Memory B cell (primary cell): ENCODE results near the gene TRIM65.

Source experiments
- ATAC-seq: fragments of 150-1000 bp; cut with Tn5 transposase; 2 replicates; pipeline ENCODE4 v1.10.0; 2021; ENCODE audit warnings: low read depth, mild to moderate bottlenecking, moderate library complexity
- DNase-seq, 2 donors: peaks; one replicate each; pipeline ENCODE4 v3.0.0; 2022; ENCODE audit warnings: low spot score in 2 of 2
- H3K27ac Mint-ChIP-seq: one replicate; pipeline ENCODE4 v1.8.0; 2022; ENCODE audit warnings: mild to moderate bottlenecking, moderate library complexity, mixed read lengths
- H3K27me3 Mint-ChIP-seq: one replicate; pipeline ENCODE4 v1.8.0; 2022; ENCODE audit warnings: mixed read lengths
- H3K36me3 Mint-ChIP-seq: one replicate; pipeline ENCODE4 v1.8.0; 2022; ENCODE audit warnings: mild to moderate bottlenecking, mixed read lengths
- H3K4me1 Mint-ChIP-seq: one replicate; pipeline ENCODE4 v1.8.0; 2022; ENCODE audit warnings: mixed read lengths
- H3K4me3 Mint-ChIP-seq: one replicate; pipeline ENCODE4 v1.8.0; 2022; ENCODE audit warnings: mild to moderate bottlenecking, moderate library complexity, mixed read lengths
- H3K9me3 Mint-ChIP-seq: one replicate; pipeline ENCODE4 v1.8.0; 2022; ENCODE audit warnings: mixed read lengths

Gene TRIM65

DNA sequence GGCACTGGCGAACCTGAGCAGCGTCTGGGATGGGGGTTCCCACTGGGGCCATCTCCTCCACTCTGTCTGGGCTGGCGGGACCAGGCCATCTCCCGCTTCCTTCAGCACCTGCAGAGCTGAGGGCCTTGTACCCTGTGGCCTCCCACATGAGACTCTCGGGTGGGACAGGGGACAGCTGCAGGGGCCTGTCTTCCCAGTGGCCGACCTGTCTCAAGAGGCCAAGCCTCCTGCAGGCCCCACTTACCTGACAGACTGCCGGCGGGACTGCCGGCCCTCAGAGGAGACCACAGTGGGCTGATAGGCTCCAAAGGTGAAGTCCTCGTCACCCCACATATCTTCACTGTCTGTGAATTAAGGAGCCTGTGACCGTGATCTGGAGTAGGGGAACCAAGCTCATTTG is 28.4 kb upstream of the TRIM65 start:
- no peaks in the 10 kb centered on the region for H3K9me3 Mint-ChIP-seq
- ATAC-seq (no peak), DNase-seq (no peak)
- no peaks in the 10 kb centered on the region for H3K4me1 Mint-ChIP-seq
- H3K27ac Mint-ChIP-seq = no peak overlapping the region
- H3K36me3 Mint-ChIP-seq = peaks cover 3% of the 10 kb centered on the region
- no peak overlapping the region for H3K4me3 Mint-ChIP-seq
- H3K27me3 Mint-ChIP-seq = no peaks in the 10 kb centered on the region

GRCh38 chr17:75922963-75923874 is 26.5 kb upstream of the TRIM65 start:
- DNase-seq = no peak
- no peak overlapping the region for H3K27ac Mint-ChIP-seq
- H3K36me3 Mint-ChIP-seq = peaks cover 3% of the 10 kb centered on the region
- no peak overlapping the region for H3K4me3 Mint-ChIP-seq
- no peaks in the 10 kb centered on the region for H3K27me3 Mint-ChIP-seq
- H3K9me3 Mint-ChIP-seq = no peaks in the 10 kb centered on the region
- no peaks in the 10 kb centered on the region for H3K4me1 Mint-ChIP-seq
- ATAC-seq = no peak

DNA sequence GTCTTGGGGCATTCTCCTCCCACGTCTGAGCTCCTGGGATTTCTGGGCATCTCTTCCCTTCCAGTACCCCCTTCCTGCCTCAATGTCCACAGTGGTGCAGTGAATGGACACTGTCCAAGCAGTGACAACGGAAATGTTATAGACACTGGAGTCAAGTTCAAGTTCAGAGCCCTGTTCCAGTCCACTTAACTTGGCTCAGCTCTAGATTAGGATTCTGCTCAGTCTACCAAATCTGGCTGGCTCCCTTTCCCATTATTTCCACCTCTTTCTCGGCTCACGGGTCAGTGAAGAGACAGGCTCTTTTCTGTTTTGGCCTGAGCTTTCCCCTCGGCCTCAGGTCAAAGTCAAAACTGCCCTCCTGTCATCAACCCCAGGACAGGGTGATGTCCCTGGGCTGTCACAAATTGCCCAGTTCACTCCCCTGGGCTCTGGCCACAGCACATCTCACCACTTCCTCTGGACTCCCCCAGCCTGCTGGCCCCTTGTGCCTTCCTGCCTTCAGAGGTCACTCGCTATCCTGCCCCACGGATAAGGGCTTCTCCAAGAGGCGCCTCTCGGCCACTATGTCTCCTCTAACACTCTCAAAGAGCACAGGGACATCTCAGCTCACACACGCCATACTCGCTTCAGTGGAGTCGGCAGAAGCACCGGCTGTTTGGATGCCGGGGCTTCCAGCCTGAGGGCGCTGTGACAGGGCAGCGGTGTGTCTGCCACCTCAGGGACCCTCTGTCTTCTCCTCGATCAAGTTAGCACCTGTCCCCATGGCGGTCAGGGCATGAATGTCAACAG is 25.6 kb upstream of the TRIM65 start:
- ATAC-seq = no peak
- H3K4me3 Mint-ChIP-seq = no peak overlapping the region
- H3K27me3 Mint-ChIP-seq = no peaks in the 10 kb centered on the region
- no peak for DNase-seq
- no peaks in the 10 kb centered on the region for H3K4me1 Mint-ChIP-seq
- no peaks in the 10 kb centered on the region for H3K36me3 Mint-ChIP-seq
- H3K27ac Mint-ChIP-seq = no peak overlapping the region
- H3K9me3 Mint-ChIP-seq = no peaks in the 10 kb centered on the region

DNA sequence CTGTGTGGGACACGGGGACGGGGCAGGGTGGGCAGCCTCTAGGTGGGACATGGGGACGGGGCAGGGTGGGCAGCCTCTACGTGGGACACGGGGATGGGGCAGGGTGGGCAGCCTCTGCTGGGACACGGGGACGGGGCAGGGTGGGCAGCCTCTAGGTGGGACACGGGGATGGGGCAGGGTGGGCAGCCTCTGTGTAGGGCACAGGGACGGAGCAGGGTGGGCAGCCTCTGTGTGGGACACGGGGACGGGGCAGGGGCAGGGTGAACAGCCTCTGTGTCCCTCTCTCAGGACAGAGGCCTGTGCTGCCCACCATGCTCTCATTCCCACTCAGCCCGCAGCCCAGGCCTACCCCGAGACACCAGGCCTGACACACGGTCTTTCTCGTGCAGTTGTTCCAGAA is 24.8 kb upstream of the TRIM65 start:
- H3K36me3 Mint-ChIP-seq = peaks cover 2% of the 10 kb centered on the region
- no peaks in the 10 kb centered on the region for H3K27me3 Mint-ChIP-seq
- DNase-seq = no peak
- no peak for ATAC-seq
- peaks cover 2% of the 10 kb centered on the region for H3K4me1 Mint-ChIP-seq
- no peak overlapping the region for H3K4me3 Mint-ChIP-seq
- no peak overlapping the region for H3K27ac Mint-ChIP-seq
- no peaks in the 10 kb centered on the region for H3K9me3 Mint-ChIP-seq

DNA sequence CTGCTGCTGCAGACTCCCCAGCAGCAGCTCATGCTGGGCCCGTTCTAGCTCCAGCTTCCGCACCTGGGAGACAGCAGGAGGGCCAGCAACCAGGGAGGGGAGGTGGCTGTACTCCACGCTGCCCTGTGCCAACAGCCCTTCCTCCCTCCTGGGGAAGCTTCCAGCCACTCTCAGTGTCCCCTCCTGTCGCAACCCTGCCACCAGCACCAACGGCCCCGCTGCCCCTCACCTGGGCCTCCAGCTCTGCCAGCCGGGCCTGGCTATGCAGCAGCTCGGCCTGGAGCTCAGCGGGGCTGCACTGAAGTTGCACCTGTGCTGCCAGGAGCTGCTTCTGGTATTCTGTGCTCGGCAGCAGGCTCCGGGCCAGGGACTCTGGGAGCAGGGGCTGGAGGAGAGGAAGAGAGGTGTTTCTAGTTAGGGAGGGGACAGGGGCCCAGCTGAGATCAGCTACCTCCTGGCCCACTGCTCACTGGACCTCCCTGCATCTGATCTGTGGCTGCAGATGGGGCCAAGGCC is 23.4 kb upstream of the TRIM65 start:
- peaks cover 2% of the 10 kb centered on the region for H3K36me3 Mint-ChIP-seq
- no peak overlapping the region for H3K4me3 Mint-ChIP-seq
- H3K4me1 Mint-ChIP-seq = peaks cover 2% of the 10 kb centered on the region
- no peaks in the 10 kb centered on the region for H3K9me3 Mint-ChIP-seq
- DNase-seq = no peak
- no peak overlapping the region for H3K27ac Mint-ChIP-seq
- ATAC-seq = no peak
- H3K27me3 Mint-ChIP-seq = no peaks in the 10 kb centered on the region

GRCh38 chr17:75919611-75920010 is 22.9 kb upstream of the TRIM65 start:
- no peak overlapping the region for H3K4me3 Mint-ChIP-seq
- no peak for ATAC-seq
- H3K36me3 Mint-ChIP-seq = peaks cover 2% of the 10 kb centered on the region
- no peaks in the 10 kb centered on the region for H3K9me3 Mint-ChIP-seq
- H3K27me3 Mint-ChIP-seq = no peaks in the 10 kb centered on the region
- no peak for DNase-seq
- H3K4me1 Mint-ChIP-seq = peaks cover 2% of the 10 kb centered on the region
- no peak overlapping the region for H3K27ac Mint-ChIP-seq

- Mint-ChIP-seq H3K4me1 (peaks cover 2% of the 10 kb centered on the region), H3K27ac (no peak overlapping the region), H3K9me3 (no peaks in the 10 kb centered on the region), H3K4me3 (no peak overlapping the region), H3K27me3 (no peaks in the 10 kb centered on the region), H3K36me3 (peaks cover 8% of the 10 kb centered on the region)
- ATAC-seq (no peak), DNase-seq (no peak)
Measured at GRCh38 chr17:75917917-75918445, 21.2 kb upstream of the TRIM65 start.

DNA sequence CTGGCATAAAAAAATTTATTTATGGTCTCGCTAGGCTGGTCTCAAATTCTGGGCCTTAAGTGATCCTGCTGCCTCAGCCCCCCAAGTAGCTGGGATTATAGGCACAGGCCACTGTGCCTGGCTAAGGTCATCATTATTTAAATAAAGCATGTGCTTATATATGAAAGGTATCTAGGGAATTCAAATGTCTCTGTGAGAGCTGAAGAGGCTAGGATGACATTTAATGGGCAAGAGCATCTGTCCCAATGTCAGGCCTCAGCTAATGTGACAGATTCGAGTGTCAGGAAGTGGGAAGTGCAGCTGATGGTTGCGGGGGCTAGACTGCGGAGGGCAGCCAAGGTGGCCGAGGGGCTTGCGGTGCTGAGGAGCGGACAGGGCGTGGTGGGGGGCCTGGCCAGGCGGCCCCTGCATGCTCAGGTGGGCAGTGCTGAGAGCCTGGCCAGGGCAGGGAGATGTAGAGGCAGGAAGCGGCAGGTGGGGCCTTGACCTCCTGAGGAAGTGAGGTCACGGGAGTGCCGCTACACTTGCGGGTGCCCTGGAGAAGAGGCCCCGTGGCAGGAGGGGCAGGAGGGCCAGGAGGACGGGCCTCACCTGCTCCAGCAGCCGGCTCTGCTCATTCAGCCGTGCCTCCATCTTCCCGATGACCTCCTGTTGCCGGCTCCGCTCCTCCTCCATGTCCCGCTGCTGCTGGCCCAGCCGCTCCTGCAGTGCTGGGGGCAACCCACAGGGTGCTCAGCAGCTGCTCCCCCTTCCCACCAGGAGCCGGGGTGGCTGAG is 20.6 kb upstream of the TRIM65 start:
- Mint-ChIP-seq H3K27ac (no peak overlapping the region), H3K27me3 (no peaks in the 10 kb centered on the region), H3K4me1 (peaks cover 2% of the 10 kb centered on the region), H3K36me3 (peaks cover 8% of the 10 kb centered on the region), H3K9me3 (no peaks in the 10 kb centered on the region), H3K4me3 (no peak overlapping the region)
- ATAC-seq (no peak), DNase-seq (no peak)

GRCh38 chr17:75915268-75915667 is 18.5 kb upstream of the TRIM65 start:
- ATAC-seq (no peak), DNase-seq (no peak)
- H3K27ac Mint-ChIP-seq = no peak overlapping the region
- no peaks in the 10 kb centered on the region for H3K9me3 Mint-ChIP-seq
- H3K4me3 Mint-ChIP-seq = no peak overlapping the region
- H3K27me3 Mint-ChIP-seq = no peaks in the 10 kb centered on the region
- H3K36me3 Mint-ChIP-seq = peaks cover 8% of the 10 kb centered on the region
- peaks cover 2% of the 10 kb centered on the region for H3K4me1 Mint-ChIP-seq

GRCh38 chr17:75914643-75915267 is 18.0 kb upstream of the TRIM65 start:
- H3K4me1 Mint-ChIP-seq = peaks cover 2% of the 10 kb centered on the region

DNA sequence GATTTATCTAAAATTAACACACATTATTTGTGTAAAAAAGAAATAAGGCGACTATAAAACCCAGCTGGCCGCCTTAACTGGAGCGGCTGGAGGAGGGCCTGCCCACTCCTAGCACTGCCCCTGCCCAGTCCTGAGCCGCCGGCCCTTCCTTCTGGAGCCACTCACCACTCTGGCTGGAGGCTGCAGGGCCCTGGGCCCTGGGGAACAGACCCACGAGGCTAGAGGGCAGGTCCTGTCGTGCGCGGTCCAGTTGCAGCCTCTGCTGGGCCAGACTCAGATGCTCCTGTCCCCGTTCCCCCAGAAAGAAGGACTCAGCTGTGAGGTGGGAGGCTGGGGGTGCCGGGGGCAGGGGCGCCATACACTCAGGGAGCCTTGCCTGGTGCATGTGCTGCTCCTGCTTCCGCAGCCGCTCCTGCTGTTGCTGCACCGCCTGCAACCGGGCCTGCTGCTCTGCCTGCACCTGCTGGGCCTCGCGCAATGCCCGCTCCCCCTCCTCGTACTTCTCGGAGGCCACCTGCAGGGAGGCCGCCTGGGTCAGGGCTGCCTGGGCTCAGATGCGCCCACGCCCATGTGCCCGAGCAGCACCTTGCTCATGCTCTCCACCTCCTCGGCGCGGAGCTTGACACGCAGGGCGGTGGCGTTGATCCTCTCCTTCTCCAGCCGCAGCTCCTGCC is 16.9 kb upstream of the TRIM65 start:
- H3K9me3 Mint-ChIP-seq = no peaks in the 10 kb centered on the region
- H3K4me1 Mint-ChIP-seq = peaks cover 2% of the 10 kb centered on the region
- no peak overlapping the region for H3K27ac Mint-ChIP-seq
- peaks cover 8% of the 10 kb centered on the region for H3K36me3 Mint-ChIP-seq
- no peaks in the 10 kb centered on the region for H3K27me3 Mint-ChIP-seq
- H3K4me3 Mint-ChIP-seq = no peak overlapping the region
- DNase-seq (no peak), ATAC-seq (no peak)

More at GRCh38 chr17:75914643-75915267, 18.0 kb upstream of the TRIM65 start:
- DNase-seq = no peak
- H3K27me3 Mint-ChIP-seq = no peaks in the 10 kb centered on the region
- no peak overlapping the region for H3K27ac Mint-ChIP-seq
- H3K4me3 Mint-ChIP-seq = no peak overlapping the region
- no peaks in the 10 kb centered on the region for H3K9me3 Mint-ChIP-seq
- H3K36me3 Mint-ChIP-seq = peaks cover 8% of the 10 kb centered on the region
- no peak for ATAC-seq

DNA sequence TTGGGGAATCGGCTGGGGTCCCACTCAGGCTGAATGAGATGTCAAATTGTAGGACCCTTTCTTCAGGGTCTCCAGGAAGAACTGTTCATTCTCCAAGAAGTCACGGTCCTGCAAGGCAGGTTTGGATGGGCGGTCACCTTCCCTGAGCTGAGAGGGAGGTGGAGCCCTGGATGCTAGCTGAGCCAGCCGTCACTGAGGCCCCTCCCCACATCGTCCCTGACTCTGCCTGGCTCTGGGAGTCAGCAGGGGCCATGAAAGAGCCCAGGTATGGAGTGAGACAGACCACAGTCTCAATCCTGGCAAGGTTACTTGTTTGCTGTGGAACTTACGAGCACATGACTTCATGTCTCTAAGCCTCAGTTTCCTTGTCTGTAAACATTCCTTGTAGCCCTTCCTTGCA is 13.9 kb upstream of the TRIM65 start:
- Mint-ChIP-seq H3K4me1 (no peaks in the 10 kb centered on the region), H3K9me3 (no peaks in the 10 kb centered on the region), H3K27me3 (no peaks in the 10 kb centered on the region), H3K27ac (no peak overlapping the region), H3K36me3 (peaks cover 6% of the 10 kb centered on the region), H3K4me3 (no peak overlapping the region)
- no peak for ATAC-seq
- DNase-seq = no peak

GRCh38 chr17:75909812-75910274 is 13.1 kb upstream of the TRIM65 start:
- Mint-ChIP-seq H3K9me3 (no peaks in the 10 kb centered on the region), H3K27ac (no peak overlapping the region), H3K4me3 (no peak overlapping the region), H3K4me1 (peaks cover 3% of the 10 kb centered on the region), H3K36me3 (peaks cover 6% of the 10 kb centered on the region), H3K27me3 (no peaks in the 10 kb centered on the region)
- no peak for DNase-seq
- no peak for ATAC-seq
